Skin epidermis (tissue), 12 donors: ENCODE data around the gene BMP8A.

Experiments
- H3K27ac ChIP-seq, 21 experiments: fragments of 200-600 bp; sonication (generic) in 11 of 21; one replicate each; pipeline ENCODE4 v1.5.0; 2020; ENCODE audit warnings: mild to moderate bottlenecking in 3 of 21, inconsistent platforms in 2 of 21, moderate library complexity in 2 of 21
- H3K4me3 ChIP-seq, 7 experiments: fragments of 200-600 bp; sonication (generic) in 2 of 7; one replicate each; pipeline ENCODE4 v1.5.0; 2020; ENCODE audit warnings: inconsistent platforms in 2 of 7, mild to moderate bottlenecking in 2 of 7, moderate library complexity in 1 of 7

BMP8A gene

DNA sequence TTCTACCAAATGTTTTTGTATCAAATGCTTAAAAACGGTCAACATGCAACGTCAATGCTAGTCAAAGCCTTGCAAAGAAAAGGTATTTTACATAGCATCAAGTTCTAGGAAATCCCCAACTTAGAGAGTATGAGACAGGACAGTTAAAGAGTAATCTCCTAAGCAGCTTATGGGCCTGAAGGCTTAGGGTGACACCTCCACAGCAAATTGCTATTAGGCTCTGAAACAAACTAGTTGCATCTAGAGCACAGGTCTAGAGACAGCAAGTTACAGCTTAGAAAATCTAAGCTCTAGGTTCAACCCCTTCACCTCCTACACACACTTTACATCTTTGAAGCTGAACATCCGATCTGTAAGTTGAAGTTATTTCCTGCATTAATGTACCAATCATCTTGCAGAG lies 71.5 kb downstream of the BMP8A start:
- Histone ChIP-seq H3K27ac (no peak overlapping the region), H3K4me3 (no peak overlapping the region)

GRCh38 chr1:39563669-39564068 lies 72.2 kb downstream of the BMP8A start:
- no peak overlapping the region for H3K4me3 ChIP-seq
- H3K27ac ChIP-seq = no peak overlapping the region

- Histone ChIP-seq H3K27ac (no peak overlapping the region), H3K4me3 (no peak overlapping the region)
Observed at GRCh38 chr1:39564340-39564739, 72.9 kb downstream of the BMP8A start.

- Histone ChIP-seq H3K4me3 (no peak overlapping the region), H3K27ac (no peak overlapping the region)
Observed at GRCh38 chr1:39564941-39565340, 73.5 kb downstream of the BMP8A start.

DNA sequence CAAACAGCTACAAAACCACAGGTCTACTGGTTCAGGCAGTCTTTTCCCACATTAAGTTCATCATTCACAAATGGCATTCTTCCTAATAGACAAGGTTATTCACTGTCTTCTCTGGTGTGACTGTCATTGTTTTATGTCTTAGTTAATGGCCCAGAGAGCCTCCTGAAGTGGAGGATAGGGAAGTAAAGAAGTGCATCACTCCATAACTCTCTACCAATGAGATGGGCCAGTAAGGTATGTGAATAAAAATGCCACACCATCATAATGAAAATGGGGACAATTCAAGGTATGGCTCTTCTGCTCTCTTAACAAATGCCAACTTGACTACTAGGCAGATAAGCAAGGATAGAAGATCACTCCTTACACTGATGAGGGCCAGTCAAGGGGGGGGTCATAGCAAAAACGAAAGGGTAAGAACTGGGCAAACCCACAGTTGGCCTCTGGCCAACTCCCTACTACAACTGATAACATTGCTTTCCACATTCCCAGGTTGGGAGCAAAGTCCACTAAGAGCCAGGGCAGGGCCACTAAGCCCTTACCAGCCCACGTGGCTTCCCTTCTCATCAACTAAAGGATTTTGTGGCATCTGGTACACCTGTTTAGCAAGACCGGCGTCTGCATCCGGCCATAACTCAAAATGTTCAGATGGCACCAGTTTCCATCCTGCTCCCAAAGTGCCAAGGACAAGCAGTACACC lies 75.2 kb downstream of the BMP8A start:
- H3K27ac ChIP-seq = no peak overlapping the region
- H3K4me3 ChIP-seq = no peak overlapping the region

DNA sequence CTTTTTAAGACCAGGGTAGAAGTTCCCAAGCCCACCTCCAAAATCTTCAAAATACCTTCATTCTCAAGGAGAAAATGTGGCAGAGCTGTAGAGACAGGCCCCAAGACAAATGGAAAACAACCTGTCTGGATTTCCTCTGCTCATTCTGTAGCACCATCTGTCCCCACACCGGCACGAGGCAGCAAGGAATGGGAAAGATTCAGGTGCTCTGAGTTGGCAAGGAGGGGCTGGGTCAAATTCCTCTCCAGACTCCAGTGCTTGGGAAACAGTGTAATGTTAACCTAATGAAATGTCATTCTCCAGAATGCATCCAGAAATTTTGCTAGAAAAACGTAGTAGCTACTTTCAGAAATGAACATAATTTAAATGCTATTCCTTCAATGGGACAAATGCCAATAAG lies 75.9 kb downstream of the BMP8A start:
- no peak overlapping the region for H3K27ac ChIP-seq
- no peak overlapping the region for H3K4me3 ChIP-seq

DNA sequence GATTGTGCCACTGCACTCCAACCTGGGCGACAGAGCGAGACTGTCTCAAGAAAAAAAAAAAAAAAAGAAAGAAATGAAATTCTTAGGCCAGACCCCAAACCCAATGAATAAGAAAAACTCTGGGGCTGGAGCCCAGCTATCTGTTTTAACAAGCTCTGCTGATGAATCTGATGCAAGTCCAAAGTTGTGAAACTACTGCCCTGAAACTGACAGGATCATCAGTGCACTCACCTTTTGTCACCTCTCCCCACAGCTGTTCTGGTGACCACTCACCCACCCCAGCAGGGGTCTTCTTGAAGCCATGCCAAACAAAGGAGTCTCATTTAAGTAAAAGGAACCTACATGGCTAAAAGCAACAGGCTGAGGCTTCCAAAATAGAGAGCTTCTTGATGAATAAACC lies 76.8 kb downstream of the BMP8A start:
- Histone ChIP-seq H3K27ac (no peak overlapping the region), H3K4me3 (no peak overlapping the region)

DNA sequence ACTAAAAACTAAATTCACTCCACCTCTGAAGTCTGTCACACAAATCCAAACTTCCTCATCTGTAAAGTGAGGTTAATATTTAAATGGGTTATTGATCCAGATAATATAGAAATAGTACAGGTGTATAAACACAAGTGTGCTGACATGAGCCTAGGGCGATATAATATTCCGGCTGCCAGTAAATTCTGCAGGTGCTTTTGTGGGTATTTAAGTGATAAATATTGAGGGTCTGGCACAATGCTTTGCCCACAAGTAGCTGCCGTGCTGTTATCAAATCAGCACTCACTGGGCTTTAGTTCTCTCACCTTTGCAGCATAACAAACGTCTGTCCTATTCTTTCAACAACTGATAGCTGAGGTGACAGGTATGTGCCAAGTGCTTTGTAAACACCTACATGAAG lies 77.6 kb downstream of the BMP8A start:
- Histone ChIP-seq H3K4me3 (no peak overlapping the region), H3K27ac (no peak overlapping the region)

DNA sequence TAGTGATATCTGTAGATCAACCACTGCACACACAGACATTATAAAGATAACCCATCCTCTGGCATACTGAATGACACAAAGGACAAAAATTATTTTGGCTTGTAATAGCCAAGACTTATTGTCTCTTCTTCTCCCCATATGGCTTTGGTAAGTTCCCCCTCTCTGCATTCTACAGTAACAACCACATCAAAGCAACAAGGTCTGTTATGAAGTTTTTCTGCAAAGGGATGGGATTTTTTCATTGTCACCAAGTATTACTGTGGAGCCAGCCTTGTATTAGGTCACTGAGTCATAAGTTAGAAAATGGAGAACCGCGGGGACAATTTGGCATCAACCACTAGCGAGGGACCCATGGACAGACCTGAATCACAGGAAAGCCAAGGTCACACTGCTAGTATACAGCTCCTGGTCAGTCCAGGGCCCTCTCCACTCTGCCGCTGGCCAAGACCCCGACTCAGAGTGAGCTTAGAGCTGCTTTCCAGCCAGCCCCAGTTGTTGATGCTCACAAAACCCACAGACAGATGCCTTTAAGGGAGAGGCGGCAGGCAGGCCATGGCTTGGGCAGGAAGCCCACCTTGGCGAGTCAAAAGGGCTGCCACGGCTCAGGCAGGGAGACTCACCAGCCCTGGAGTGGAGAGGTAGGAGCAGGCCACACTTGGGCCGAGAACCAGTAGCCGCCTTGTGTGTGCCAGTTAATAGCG lies 79.2 kb downstream of the BMP8A start:
- no peak overlapping the region for H3K27ac ChIP-seq
- H3K4me3 ChIP-seq = no peak overlapping the region

GRCh38 chr1:39571178-39571483 lies 79.7 kb downstream of the BMP8A start:
- Histone ChIP-seq H3K27ac (no peak overlapping the region), H3K4me3 (no peak overlapping the region)

- no peak overlapping the region for H3K4me3 ChIP-seq
- H3K27ac ChIP-seq = no peak overlapping the region
Observed at GRCh38 chr1:39572379-39573096, 81.1 kb downstream of the BMP8A start.

DNA sequence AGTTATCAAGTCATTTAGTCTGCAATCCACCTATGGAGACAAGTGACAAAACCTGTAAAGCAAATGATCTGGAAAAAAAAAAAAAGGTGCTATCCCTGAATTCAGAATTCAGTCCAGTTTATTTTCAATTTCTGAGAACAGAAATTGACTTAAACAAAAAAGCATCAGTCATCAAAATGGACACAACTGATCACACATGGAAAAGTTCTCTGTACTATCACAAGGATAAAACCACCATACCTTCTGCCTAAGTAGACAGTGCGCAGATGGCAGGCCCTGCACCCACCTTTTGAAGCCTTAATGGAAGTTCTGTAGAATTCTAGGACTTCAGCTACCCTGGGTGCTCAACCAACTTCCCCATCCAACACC lies 81.6 kb downstream of the BMP8A start:
- Histone ChIP-seq H3K4me3 (peak overlapping the region in 1 of 7 experiments; percentile 83), H3K27ac (no peak overlapping the region)

DNA sequence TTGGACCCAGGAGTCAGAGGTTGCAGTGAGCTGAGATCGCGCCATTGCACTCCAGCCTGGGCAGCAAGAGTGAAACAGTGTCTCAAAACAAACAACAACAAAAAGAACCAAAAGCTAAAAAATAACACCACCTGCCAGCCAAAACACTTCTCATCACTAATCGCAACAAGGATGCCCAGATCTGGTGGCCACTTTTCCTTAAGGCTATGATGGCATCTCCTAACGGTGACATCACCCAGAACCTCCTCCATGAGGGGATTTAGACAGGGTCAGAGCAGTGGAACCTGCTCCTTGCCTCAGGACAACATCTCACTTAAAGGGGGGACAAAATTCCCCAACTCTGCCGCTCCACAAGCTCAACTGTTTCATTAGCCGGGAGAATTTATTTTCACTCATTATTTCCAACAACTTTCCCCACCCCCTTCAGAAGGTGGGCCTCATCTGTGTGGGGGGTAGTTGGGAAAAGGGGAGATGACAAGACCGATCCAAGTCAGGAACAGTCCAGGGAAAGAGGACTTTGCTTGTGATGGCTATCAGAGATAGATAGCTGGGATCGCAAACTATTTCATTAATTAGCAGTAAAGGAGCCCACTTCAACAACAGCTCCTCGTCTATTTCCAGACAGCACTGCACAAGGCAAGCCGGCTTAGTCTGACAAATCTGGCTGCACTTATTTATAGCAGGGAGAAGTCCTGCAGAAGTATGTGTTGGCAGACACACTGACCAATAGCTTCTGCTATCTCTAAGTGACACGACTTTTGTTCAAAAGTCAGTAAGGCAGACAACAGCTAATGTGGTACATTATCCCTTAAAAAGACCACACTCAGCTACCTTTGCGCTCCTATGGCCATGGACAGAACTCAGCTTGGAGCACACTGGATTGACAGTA lies 82.5 kb downstream of the BMP8A start:
- Histone ChIP-seq H3K4me3 (peak overlapping the region in 6 of 7 experiments; percentile 56 to 90 (median 83)), H3K27ac (peak overlapping the region in 4 of 21 experiments; percentile 23 to 91 (median 80))

- peak overlapping the region in 11 of 21 experiments; percentile 23 to 94 (median 86) for H3K27ac ChIP-seq
- H3K4me3 ChIP-seq = peak overlapping the region; percentile 56 to 90 (median 83)
Observed at GRCh38 chr1:39574646-39575045, 83.2 kb downstream of the BMP8A start.
